Esophagus muscularis mucosa (tissue), 4 donors: ENCODE measurements around the gene CEP164. TPM values are rescaled to one million over a fixed set of nuclear protein-coding genes. Genes with fewer than 3 reads are reported as not detected.

Source experiments
- DNase-seq: peaks from one replicate; pipeline ENCODE4 v3.0.0-alpha.2; 2017; ENCODE audit errors: extremely low spot score
- H3K27ac ChIP-seq, 4 donors: fragments of 200-600 bp; sonication (generic); replicated peaks in 1 of 4; 1 replicate in 3 of 4; 2 replicates in 1 of 4; pipeline ENCODE4 v1.5.1; 2016 to 2019; ENCODE audit warnings: mild to moderate bottlenecking in 1 of 4
- H3K27me3 ChIP-seq, 4 donors: fragments of 200-600 bp; sonication (generic); one replicate each; pipeline versions ENCODE4 v1.5.1 to v1.6.0; 2016 to 2019
- H3K36me3 ChIP-seq, 4 donors: fragments of 200-600 bp; sonication (generic); one replicate each; pipeline ENCODE4 v1.5.1; 2016 to 2019
- H3K4me1 ChIP-seq, 4 donors: fragments of 200-600 bp; sonication (generic); one replicate each; pipeline ENCODE4 v1.5.1; 2016 to 2019
- H3K4me3 ChIP-seq, 4 donors: fragments of 200-600 bp; sonication (generic); 1 replicate in 2 of 4; 2 replicates in 2 of 4; pipeline ENCODE4 v1.5.1; 2016 to 2019; ENCODE audit warnings: mild to moderate bottlenecking in 4 of 4, moderate library complexity in 1 of 4
- H3K9me3 ChIP-seq, 4 donors: fragments of 200-600 bp; sonication (generic); 1 replicate in 3 of 4; 2 replicates in 1 of 4; pipeline ENCODE4 v1.5.1; 2016 to 2019
- EP300 ChIP-seq: sonication (generic); formaldehyde crosslinking; IDR thresholded peaks from one replicate; pipeline ENCODE4 v1.6.1; 2017; ENCODE audit warnings: antibody characterized with exemption
- POLR2A ChIP-seq: fragments of 450-650 bp; IDR thresholded peaks from one replicate; pipeline ENCODE4 v1.6.1; 2017; ENCODE audit warnings: antibody characterized with exemption, moderate library complexity, mild to moderate bottlenecking, low read depth
- POLR2AphosphoS5 ChIP-seq, 2 donors: sonication (generic); formaldehyde crosslinking; IDR thresholded peaks; one replicate each; pipeline ENCODE4 v1.6.1; 2017; ENCODE audit warnings: antibody characterized with exemption in 2 of 2
- WGBS: methylation state at CpG from one replicate; pipeline ENCODE4 v1.1.5; 2018; 5-methylcytosine and 5-hydroxymethylcytosine counted together
- intact Hi-C: fragments of 100-400 bp; cut with DNase I; formaldehyde crosslinking; loops from one replicate; pipeline ENCODE4 v1.15.1; 2023
- total RNA-seq, 4 donors: library from RNA; depleted of rRNA; stranded (reverse); fragments of >200 nt; gene quantifications; one replicate each; pipeline versions ENCODE4 v1.1.0 to v1.2.1, GENCODE V29; 2016
- TF ChIP-seq, protein P1 (sequence below), 3 experiments: fragments of 200-600 bp in 2 of 3; fragments of 450-650 bp in 1 of 3; sonication (generic) in 2 of 3; IDR thresholded peaks; one replicate each; pipeline ENCODE4 v1.5.1; 2017 to 2019; ENCODE audit warnings: antibody characterized with exemption in 3 of 3, mild to moderate bottlenecking in 2 of 3, moderate library complexity in 1 of 3

Gene CEP164
- total RNA-seq, 4 donors from 2014 or later, result 16.4 to 21.2 (median 18.7) TPM

- TF ChIP-seq EP300, result no peak
- no peak for TF ChIP-seq POLR2A
- TF ChIP-seq, protein P1, sequence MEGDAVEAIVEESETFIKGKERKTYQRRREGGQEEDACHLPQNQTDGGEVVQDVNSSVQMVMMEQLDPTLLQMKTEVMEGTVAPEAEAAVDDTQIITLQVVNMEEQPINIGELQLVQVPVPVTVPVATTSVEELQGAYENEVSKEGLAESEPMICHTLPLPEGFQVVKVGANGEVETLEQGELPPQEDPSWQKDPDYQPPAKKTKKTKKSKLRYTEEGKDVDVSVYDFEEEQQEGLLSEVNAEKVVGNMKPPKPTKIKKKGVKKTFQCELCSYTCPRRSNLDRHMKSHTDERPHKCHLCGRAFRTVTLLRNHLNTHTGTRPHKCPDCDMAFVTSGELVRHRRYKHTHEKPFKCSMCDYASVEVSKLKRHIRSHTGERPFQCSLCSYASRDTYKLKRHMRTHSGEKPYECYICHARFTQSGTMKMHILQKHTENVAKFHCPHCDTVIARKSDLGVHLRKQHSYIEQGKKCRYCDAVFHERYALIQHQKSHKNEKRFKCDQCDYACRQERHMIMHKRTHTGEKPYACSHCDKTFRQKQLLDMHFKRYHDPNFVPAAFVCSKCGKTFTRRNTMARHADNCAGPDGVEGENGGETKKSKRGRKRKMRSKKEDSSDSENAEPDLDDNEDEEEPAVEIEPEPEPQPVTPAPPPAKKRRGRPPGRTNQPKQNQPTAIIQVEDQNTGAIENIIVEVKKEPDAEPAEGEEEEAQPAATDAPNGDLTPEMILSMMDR (IDR thresholded peaks at IDR 0.05), result no peak
- TF ChIP-seq POLR2AphosphoS5 (IDR thresholded peaks at IDR 0.05), result no peak
- no CpG with 5 or more reads among the region's 12 CpGs for whole genome bisulfite sequencing
- H3K27me3 ChIP-seq, result peaks cover 0 to 8% (median 0%) of the 10 kb centered on the region in 4 donors
- H3K4me1 ChIP-seq, result no peaks in the 10 kb centered on the region
- intact Hi-C loops, result no loop called here
- H3K9me3 ChIP-seq, result no peaks in the 10 kb centered on the region
- H3K27ac ChIP-seq, result no peak overlapping the region
- DNase-seq, result no peak
- H3K4me3 ChIP-seq, result no peak overlapping the region
- no peaks in the 10 kb centered on the region for H3K36me3 ChIP-seq
Observed at GRCh38 chr11:117420143-117420485, 92.5 kb downstream of the CEP164 start.

DNA sequence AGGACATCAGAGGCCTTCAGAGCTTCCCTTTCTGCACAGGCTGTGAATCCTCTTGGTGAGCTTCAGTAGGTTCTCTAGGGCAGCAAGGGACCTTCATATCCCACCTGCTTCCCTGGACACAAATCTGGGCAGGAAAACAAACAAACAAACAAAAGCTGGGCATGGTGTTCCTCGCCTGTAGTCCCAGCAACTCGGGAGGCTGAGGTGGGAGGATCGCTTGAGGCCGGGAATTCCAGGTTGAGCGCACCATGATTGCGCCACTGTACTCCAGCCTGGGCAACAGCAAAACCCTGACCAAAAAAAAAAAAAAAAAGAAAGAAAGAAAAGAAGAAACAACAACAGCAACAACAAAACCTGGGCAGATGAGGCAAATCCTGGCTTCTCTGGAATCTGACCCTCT lies 92.9 kb downstream of the CEP164 start:
- H3K4me3 ChIP-seq, result no peak overlapping the region
- H3K4me1 ChIP-seq, result no peaks in the 10 kb centered on the region
- TF ChIP-seq, protein P1 (IDR thresholded peaks at IDR 0.05), result no peak
- TF ChIP-seq POLR2A, result no peak
- TF ChIP-seq POLR2AphosphoS5 (IDR thresholded peaks at IDR 0.05), result no peak
- no peak for TF ChIP-seq EP300
- H3K27ac ChIP-seq, result no peak overlapping the region
- intact Hi-C loops, result no loop called here
- H3K36me3 ChIP-seq, result no peaks in the 10 kb centered on the region
- no peak for DNase-seq
- H3K27me3 ChIP-seq, result peaks cover 0 to 8% (median 0%) of the 10 kb centered on the region in 4 donors
- no peaks in the 10 kb centered on the region for H3K9me3 ChIP-seq
- 94% methylated on average over 6 of the region's 6 CpGs for WGBS

GRCh38 chr11:117421041-117421440 lies 93.4 kb downstream of the CEP164 start:
- Histone ChIP-seq H3K27ac (no peak overlapping the region), H3K4me1 (peaks cover 0 to 2% (median 2%) of the 10 kb centered on the region in 4 donors), H3K4me3 (no peak overlapping the region), H3K36me3 (no peaks in the 10 kb centered on the region), H3K9me3 (no peaks in the 10 kb centered on the region), H3K27me3 (peaks cover 0 to 12% (median 0%) of the 10 kb centered on the region in 4 donors)
- intact Hi-C loops, result no loop called here
- TF ChIP-seq EP300 (no peak), POLR2AphosphoS5 (IDR thresholded peaks at IDR 0.05) (no peak), POLR2A (no peak)
- TF ChIP-seq, protein P1 (IDR thresholded peaks at IDR 0.05), result no peak
- 87% methylated on average over 13 of the region's 13 CpGs for WGBS
- no peak for DNase-seq

- no peak overlapping the region for H3K4me3 ChIP-seq
- DNase-seq, result no peak
- H3K36me3 ChIP-seq, result no peaks in the 10 kb centered on the region
- 87% methylated on average over 7 of the region's 7 CpGs for WGBS
- H3K27ac ChIP-seq, result no peak overlapping the region
- no peaks in the 10 kb centered on the region for H3K9me3 ChIP-seq
- intact Hi-C loops, result no loop called here
- no peak for TF ChIP-seq EP300
- no peak for TF ChIP-seq POLR2AphosphoS5 (IDR thresholded peaks at IDR 0.05)
- TF ChIP-seq, protein P1 (IDR thresholded peaks at IDR 0.05), result no peak
- no peak for TF ChIP-seq POLR2A
- peaks cover 0 to 6% (median 6%) of the 10 kb centered on the region in 4 donors for H3K4me1 ChIP-seq
- peaks cover 0 to 15% (median 0%) of the 10 kb centered on the region in 4 donors for H3K27me3 ChIP-seq
Observed at GRCh38 chr11:117421476-117421875, 93.8 kb downstream of the CEP164 start.

GRCh38 chr11:117423046-117423575 lies 95.5 kb downstream of the CEP164 start:
- H3K4me1 ChIP-seq, result peaks cover 0 to 8% (median 7%) of the 10 kb centered on the region in 4 donors
- peaks cover 0 to 15% (median 0%) of the 10 kb centered on the region in 4 donors for H3K27me3 ChIP-seq
- DNase-seq, result no peak
- WGBS, result 92% methylated on average over 14 of the region's 14 CpGs
- H3K36me3 ChIP-seq, result no peaks in the 10 kb centered on the region
- no peaks in the 10 kb centered on the region for H3K9me3 ChIP-seq
- intact Hi-C loops, result no loop called here
- no peak overlapping the region for H3K4me3 ChIP-seq
- H3K27ac ChIP-seq, result no peak overlapping the region
- TF ChIP-seq POLR2A (no peak), EP300 (no peak), POLR2AphosphoS5 (IDR thresholded peaks at IDR 0.05) (no peak)
- TF ChIP-seq, protein P1 (IDR thresholded peaks at IDR 0.05), result no peak
